ENCODE data around the gene GDPD5. TPM values are rescaled to one million over a fixed set of nuclear protein-coding genes. Genes with fewer than 3 reads are reported as not detected.

Gene GDPD5
- total and polyA plus RNA-seq, 10 of the 15 experiments (the other 5 are each of a cell fraction or from before 2014, with no cell fraction given): 0.10 to 30.0 (median 6.7) TPM

DNA sequence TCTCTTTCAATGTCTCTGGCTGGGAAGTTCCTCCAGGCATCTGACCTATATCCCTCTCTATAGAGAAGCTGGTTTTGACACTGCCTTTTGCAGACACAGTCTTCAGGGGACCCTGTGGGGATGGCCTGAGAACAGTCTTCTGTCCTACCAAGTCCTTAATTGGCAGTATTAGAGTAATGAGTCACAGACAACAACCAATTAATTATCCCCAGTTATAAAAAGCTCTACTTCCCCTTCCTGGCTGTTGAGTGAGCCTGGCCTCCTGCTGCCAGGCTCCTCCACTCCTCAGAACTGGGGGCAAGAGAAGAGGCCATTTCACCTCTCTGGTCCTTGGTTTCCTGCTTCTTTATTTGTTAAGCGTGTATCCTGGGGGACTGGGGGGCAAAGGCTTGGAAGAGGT is 51.5 kb downstream of the GDPD5 start:
- intact Hi-C loops (cut with micrococcal nuclease; ENCODE audit: unreplicated experiment): no loop called here
- Histone ChIP-seq H2AFZ (ENCODE audit: control insufficient read depth, low read depth, low read length) (no peak overlapping the region), H3K9me3 (replicated peaks; ENCODE audit: control insufficient read depth, insufficient read depth, low read length) (no peaks in the 10 kb centered on the region)
- TF ChIP-seq, protein P1, sequence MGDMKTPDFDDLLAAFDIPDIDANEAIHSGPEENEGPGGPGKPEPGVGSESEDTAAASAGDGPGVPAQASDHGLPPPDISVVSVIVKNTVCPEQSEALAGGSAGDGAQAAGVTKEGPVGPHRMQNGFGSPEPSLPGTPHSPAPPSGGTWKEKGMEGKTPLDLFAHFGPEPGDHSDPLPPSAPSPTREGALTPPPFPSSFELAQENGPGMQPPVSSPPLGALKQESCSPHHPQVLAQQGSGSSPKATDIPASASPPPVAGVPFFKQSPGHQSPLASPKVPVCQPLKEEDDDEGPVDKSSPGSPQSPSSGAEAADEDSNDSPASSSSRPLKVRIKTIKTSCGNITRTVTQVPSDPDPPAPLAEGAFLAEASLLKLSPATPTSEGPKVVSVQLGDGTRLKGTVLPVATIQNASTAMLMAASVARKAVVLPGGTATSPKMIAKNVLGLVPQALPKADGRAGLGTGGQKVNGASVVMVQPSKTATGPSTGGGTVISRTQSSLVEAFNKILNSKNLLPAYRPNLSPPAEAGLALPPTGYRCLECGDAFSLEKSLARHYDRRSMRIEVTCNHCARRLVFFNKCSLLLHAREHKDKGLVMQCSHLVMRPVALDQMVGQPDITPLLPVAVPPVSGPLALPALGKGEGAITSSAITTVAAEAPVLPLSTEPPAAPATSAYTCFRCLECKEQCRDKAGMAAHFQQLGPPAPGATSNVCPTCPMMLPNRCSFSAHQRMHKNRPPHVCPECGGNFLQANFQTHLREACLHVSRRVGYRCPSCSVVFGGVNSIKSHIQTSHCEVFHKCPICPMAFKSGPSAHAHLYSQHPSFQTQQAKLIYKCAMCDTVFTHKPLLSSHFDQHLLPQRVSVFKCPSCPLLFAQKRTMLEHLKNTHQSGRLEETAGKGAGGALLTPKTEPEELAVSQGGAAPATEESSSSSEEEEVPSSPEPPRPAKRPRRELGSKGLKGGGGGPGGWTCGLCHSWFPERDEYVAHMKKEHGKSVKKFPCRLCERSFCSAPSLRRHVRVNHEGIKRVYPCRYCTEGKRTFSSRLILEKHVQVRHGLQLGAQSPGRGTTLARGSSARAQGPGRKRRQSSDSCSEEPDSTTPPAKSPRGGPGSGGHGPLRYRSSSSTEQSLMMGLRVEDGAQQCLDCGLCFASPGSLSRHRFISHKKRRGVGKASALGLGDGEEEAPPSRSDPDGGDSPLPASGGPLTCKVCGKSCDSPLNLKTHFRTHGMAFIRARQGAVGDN (IDR thresholded peaks at IDR 0.05): no peak
- TF ChIP-seq ZZZ3 (IDR thresholded peaks at IDR 0.05; ENCODE audit: control insufficient read depth, insufficient read length, low read depth) (no peak), BCL11A (IDR thresholded peaks at IDR 0.05; ENCODE audit: low read depth, low read length) (peak; percentile 65; the same call in 1 of the 2 replicates), CEBPB (IDR thresholded peaks at IDR 0.05; ENCODE audit: borderline replicate concordance in 1 of 2, low read depth in 2 of 2, low read length in 2 of 2) (no peak), ZNF274 (IDR thresholded peaks at IDR 0.05; ENCODE audit: insufficient read depth, insufficient read length) (no peak), NR2C1 (IDR thresholded peaks at IDR 0.05) (no peak), SMC3 (IDR thresholded peaks at IDR 0.05; ENCODE audit: borderline replicate concordance, low read length) (no peak), IKZF1 (conservative IDR thresholded peaks at IDR 0.05) (0 out of 2 replicates have a peak, but pooled peaks have one; percentile 29), JUNB (IDR thresholded peaks at IDR 0.05) (no peak), SIN3A (IDR thresholded peaks at IDR 0.05; ENCODE audit: low read depth, low read length) (no peak), SPI1 (IDR thresholded peaks at IDR 0.05; ENCODE audit: borderline replicate concordance, insufficient read depth, low read depth, low read length) (peak; percentile 12; the same call in 1 of the 2 replicates), SREBF1 (IDR thresholded peaks at IDR 0.05; ENCODE audit: low read length) (no peak)
- TF ChIP-seq, protein P2, sequence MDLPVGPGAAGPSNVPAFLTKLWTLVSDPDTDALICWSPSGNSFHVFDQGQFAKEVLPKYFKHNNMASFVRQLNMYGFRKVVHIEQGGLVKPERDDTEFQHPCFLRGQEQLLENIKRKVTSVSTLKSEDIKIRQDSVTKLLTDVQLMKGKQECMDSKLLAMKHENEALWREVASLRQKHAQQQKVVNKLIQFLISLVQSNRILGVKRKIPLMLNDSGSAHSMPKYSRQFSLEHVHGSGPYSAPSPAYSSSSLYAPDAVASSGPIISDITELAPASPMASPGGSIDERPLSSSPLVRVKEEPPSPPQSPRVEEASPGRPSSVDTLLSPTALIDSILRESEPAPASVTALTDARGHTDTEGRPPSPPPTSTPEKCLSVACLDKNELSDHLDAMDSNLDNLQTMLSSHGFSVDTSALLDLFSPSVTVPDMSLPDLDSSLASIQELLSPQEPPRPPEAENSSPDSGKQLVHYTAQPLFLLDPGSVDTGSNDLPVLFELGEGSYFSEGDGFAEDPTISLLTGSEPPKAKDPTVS (IDR thresholded peaks at IDR 0.05; ENCODE audit: low read depth, low read length): no peak
- TF ChIP-seq, protein P3, sequence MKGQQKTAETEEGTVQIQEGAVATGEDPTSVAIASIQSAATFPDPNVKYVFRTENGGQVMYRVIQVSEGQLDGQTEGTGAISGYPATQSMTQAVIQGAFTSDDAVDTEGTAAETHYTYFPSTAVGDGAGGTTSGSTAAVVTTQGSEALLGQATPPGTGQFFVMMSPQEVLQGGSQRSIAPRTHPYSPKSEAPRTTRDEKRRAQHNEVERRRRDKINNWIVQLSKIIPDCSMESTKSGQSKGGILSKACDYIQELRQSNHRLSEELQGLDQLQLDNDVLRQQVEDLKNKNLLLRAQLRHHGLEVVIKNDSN (IDR thresholded peaks at IDR 0.05; ENCODE audit: borderline replicate concordance, extremely low read length, insufficient read depth, low read depth, low read length): no peak
- TF ChIP-seq, protein P4, sequence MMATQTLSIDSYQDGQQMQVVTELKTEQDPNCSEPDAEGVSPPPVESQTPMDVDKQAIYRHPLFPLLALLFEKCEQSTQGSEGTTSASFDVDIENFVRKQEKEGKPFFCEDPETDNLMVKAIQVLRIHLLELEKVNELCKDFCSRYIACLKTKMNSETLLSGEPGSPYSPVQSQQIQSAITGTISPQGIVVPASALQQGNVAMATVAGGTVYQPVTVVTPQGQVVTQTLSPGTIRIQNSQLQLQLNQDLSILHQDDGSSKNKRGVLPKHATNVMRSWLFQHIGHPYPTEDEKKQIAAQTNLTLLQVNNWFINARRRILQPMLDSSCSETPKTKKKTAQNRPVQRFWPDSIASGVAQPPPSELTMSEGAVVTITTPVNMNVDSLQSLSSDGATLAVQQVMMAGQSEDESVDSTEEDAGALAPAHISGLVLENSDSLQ (IDR thresholded peaks at IDR 0.05): no peak

More for the DNA sequence above, 51.5 kb downstream of the GDPD5 start:
- H3K27ac ChIP-seq (ENCODE audit: control insufficient read depth, insufficient read depth): no peak overlapping the region
- H3K79me2 ChIP-seq (ENCODE audit: control insufficient read depth, insufficient read depth, low read length): no peaks in the 10 kb centered on the region
- ATAC-seq: peak; percentile 76
- no peak for DNase-seq (ENCODE audit: low read depth, low spot score)
- in situ Hi-C loops (cut with MboI): no loop called here
- H4K20me1 ChIP-seq (ENCODE audit: control insufficient read depth, insufficient read depth): no peaks in the 10 kb centered on the region
- no peak for FAIRE-seq
- H3K4me3 ChIP-seq: no peak overlapping the region
- H3K4me2 ChIP-seq (ENCODE audit: control insufficient read depth, insufficient read depth): no peak overlapping the region
- RAD21 ChIA-PET (ENCODE audit: unreplicated experiment): interaction anchor here (1.4 kb wide), 1 partner anchor 52 kb away, joined by 3 read pairs; the partner anchor contains the start of gene GDPD5
- peaks cover 10% of the 10 kb centered on the region for H3K4me1 ChIP-seq (ENCODE audit: control insufficient read depth, insufficient read depth, low read length)
- no peak overlapping the region for H3K9ac ChIP-seq (ENCODE audit: control insufficient read depth, insufficient read depth, low read length)
- BruUV-seq (replicated peaks): no TSS peak
- CTCF ChIA-PET: interaction anchor here (0.7 to 1.6 kb wide), 4 partner anchors 23 to 134 kb away, joined by 3 to 5 read pairs (median 4); no protein-coding TSS in a partner anchor
- WGBS (ENCODE audit: insufficient coverage, insufficient replicate concordance, low lambda C conversion rate, missing lambda C conversion rate): 100% methylated on average over 1 of the region's 1 CpG
- H3K27me3 ChIP-seq (replicated peaks in 1 of 2; ENCODE audit: control insufficient read depth in 2 of 2, insufficient read depth in 2 of 2, low read length in 1 of 2): no peaks in the 10 kb centered on the region
- SMC1A ChIA-PET (ENCODE audit: uncharacterized antibody, unreplicated experiment): no interaction called here
- POLR2A ChIA-PET: no interaction called here
- no peaks in the 10 kb centered on the region; a peak in 1 of 4 replicates for H3K36me3 ChIP-seq (ENCODE audit: control insufficient read depth in 2 of 2, insufficient read depth in 2 of 2, low read length in 1 of 2)
